HTERT RPE-1 (cell line): ENCODE measurements around the gene CLEC2A.

Experiments
- in situ Hi-C: fragments of 300-500 bp; cut with MboI; formaldehyde crosslinking; loops from 4 replicates; pipeline ENCODE4 v1.14.3; 2020; ENCODE audit warnings: low sequenced_read_pairs

Gene CLEC2A

GRCh38 chr12:9935026-9935425, 2.9 kb upstream of the CLEC2A start:
- in situ Hi-C loops = no loop called here

DNA sequence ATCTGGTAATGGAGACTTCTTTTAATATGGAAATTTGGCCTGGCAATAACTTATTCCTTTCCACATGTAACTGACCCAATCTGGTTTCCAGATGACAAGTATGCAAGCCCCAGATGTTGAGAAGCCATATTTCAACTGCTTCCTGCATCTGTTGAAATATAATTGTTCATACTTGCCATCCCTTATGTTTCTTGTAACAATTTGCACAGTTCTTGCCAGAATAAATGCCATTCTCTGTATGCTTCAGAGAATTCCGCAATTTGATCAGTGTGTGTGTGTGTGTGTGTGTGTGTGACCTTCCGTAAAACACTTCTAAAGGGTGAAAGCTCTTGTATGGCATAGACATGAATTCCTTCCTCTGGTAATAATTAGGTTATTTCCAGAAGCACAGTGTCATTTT, 1.8 kb upstream of the CLEC2A start:
- in situ Hi-C loops = no loop called here

- in situ Hi-C loops = no loop called here
These were observed 925 bp downstream of the CLEC2A start for GRCh38 chr12:9931245-9931644.

GRCh38 chr12:9928607-9929006, 3.6 kb downstream of the CLEC2A start:
- in situ Hi-C loops = no loop called here

- in situ Hi-C loops = no loop called here
These were observed 5.3 kb downstream of the CLEC2A start for GRCh38 chr12:9926876-9927275.

- in situ Hi-C loops = no loop called here
These were observed 6.3 kb downstream of the CLEC2A start for GRCh38 chr12:9925705-9926393.

- in situ Hi-C loops = no loop called here
These were observed 9.7 kb downstream of the CLEC2A start for GRCh38 chr12:9922429-9922828.

GRCh38 chr12:9920451-9920850, 11.7 kb downstream of the CLEC2A start:
- in situ Hi-C loops = no loop called here

GRCh38 chr12:9919443-9919842, 12.7 kb downstream of the CLEC2A start:
- in situ Hi-C loops = no loop called here

- in situ Hi-C loops = no loop called here
These were observed 20.5 kb downstream of the CLEC2A start for GRCh38 chr12:9911708-9912107.

GRCh38 chr12:9910716-9911421, 21.3 kb downstream of the CLEC2A start:
- in situ Hi-C loops = no loop called here

DNA sequence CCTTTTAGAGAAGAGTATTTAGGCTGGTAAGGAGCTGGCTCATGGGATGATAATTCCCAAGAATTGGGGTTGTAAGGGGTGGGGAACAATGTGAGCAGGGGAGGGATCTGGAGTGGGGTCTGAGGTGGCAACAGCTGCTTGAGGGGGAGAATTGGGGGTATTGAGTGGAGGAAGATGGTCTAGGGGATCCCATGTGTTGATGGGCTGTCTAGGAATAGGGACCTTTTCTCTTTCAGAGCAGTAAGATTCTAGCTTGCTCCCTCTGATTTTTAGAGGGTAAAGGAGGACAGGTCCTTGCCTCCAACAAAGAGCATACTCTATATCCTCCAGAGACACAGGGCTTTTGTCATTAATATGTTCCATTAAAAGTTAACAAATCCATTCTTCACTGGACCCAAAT, 22.4 kb downstream of the CLEC2A start:
- in situ Hi-C loops = no loop called here

DNA sequence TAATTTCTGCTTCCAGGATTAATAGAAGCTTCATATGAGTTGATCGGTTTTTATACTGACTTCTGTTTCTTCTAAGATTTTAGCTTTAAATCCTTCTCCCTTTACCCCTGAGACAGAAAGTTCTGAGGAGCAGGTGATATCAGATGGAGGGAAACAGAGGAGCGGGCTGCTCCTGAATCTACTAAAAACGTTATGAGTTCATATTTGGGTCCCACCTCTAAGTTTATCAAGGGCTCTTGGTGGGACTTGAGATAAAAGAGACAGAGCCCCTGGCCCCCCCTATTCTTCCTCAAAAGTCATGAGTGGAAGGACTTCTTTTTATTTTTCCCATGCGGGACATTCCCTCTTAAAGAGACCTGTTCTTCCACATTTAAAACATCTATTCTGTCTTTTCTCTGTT, 23.8 kb downstream of the CLEC2A start:
- in situ Hi-C loops = no loop called here

- in situ Hi-C loops = no loop called here
These were observed 24.4 kb downstream of the CLEC2A start for GRCh38 chr12:9907769-9908168.

- in situ Hi-C loops = no loop called here
These were observed 25.3 kb downstream of the CLEC2A start for GRCh38 chr12:9906873-9907272.

- in situ Hi-C loops = no loop called here
These were observed 29.5 kb downstream of the CLEC2A start for GRCh38 chr12:9902539-9903228.

DNA sequence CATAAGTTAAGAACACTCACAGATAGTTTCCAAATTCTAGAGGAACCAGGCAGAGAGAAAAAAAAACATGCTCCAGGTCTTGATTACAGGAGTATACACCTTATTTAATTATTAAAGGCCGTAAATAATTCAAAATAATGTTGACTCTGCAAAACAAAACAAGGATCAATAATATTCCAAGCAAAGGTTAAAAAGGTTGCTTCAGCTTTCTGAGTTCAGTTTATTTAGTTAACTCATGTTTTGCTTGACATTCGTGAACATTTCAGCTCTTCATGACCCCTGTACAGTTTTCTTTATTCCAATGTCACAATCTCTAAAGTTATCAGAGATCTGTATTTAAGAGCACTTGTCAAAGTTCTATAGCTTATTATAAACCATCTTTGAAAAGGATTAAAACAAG, 31.2 kb downstream of the CLEC2A start:
- in situ Hi-C loops = no loop called here

GRCh38 chr12:9899209-9899608, 33.0 kb downstream of the CLEC2A start:
- in situ Hi-C loops = no loop called here

- in situ Hi-C loops = no loop called here
These were observed 34.6 kb downstream of the CLEC2A start for GRCh38 chr12:9897535-9897934.

GRCh38 chr12:9895215-9895971, 36.8 kb downstream of the CLEC2A start:
- in situ Hi-C loops = no loop called here

- in situ Hi-C loops = no loop called here
These were observed 43.4 kb downstream of the CLEC2A start for GRCh38 chr12:9888665-9889273.
